NOMO-1 (cell line): Measurements from ENCODE around the gene TPK1.

Source experiments
- DNase-seq, 2 experiments: peaks; one replicate each; lab custom pipeline; 2025; ENCODE audit not compliant: unreplicated experiment in 2 of 2; lab: John Stamatoyannopoulos, UW

The TPK1 gene

GRCh38 chr7:144835652-144836544 lies at the start of gene TPK1:
Gene TPK1 (minus strand): TSS chr7:144836053. CDS start chr7:144835602, 451 bp downstream.
- peak; percentile 60 to 82 for DNase-seq

GRCh38 chr7:144885478-144885877 lies 49.6 kb upstream of the TPK1 start:
- DNase-seq: no peak

- no peak for DNase-seq
Observed at GRCh38 chr7:144884896-144885295, 49.0 kb upstream of the TPK1 start.

- DNase-seq: no peak
Observed at GRCh38 chr7:144873316-144873845, 37.5 kb upstream of the TPK1 start.

- no peak for DNase-seq
Observed at GRCh38 chr7:144869082-144869481, 33.2 kb upstream of the TPK1 start.

- DNase-seq: no peak
Observed at GRCh38 chr7:144866189-144866588, 30.3 kb upstream of the TPK1 start.

- no peak for DNase-seq
Observed at GRCh38 chr7:144863320-144863647, 27.4 kb upstream of the TPK1 start.

- no peak for DNase-seq
Observed at GRCh38 chr7:144862612-144863319, 26.9 kb upstream of the TPK1 start.

- DNase-seq: no peak
Observed at GRCh38 chr7:144859739-144860138, 23.9 kb upstream of the TPK1 start.

GRCh38 chr7:144857463-144857862 lies 21.6 kb upstream of the TPK1 start:
- DNase-seq: no peak

GRCh38 chr7:144854839-144855424 lies 19.1 kb upstream of the TPK1 start:
- no peak for DNase-seq

- DNase-seq: no peak
Observed at GRCh38 chr7:144853542-144853941, 17.7 kb upstream of the TPK1 start.

GRCh38 chr7:144848078-144848477 lies 12.2 kb upstream of the TPK1 start:
- DNase-seq: no peak

- peak; percentile 51 to 62 for DNase-seq
Observed at GRCh38 chr7:144842377-144842851, 6.6 kb upstream of the TPK1 start.

- no peak for DNase-seq
Observed at GRCh38 chr7:144836545-144836842, 641 bp upstream of the TPK1 start.

GRCh38 chr7:144835155-144835611 lies 670 bp downstream of the TPK1 start:
- peak in 1 of 2 experiments; percentile 25 for DNase-seq

GRCh38 chr7:144834641-144835144 lies 1.2 kb downstream of the TPK1 start:
- peak in 1 of 2 experiments; percentile 45 for DNase-seq

GRCh38 chr7:144830811-144831210 lies 5.0 kb downstream of the TPK1 start:
- DNase-seq: no peak

- no peak for DNase-seq
Observed at GRCh38 chr7:144830024-144830785, 5.6 kb downstream of the TPK1 start.

- DNase-seq: no peak
Observed at GRCh38 chr7:144827621-144828020, 8.2 kb downstream of the TPK1 start.
